CD4-positive, alpha-beta T cell (primary cell): ENCODE data around the gene PIAS1. TPM values are rescaled to one million over a fixed set of nuclear protein-coding genes. Genes with fewer than 3 reads are reported as not detected.
"Not testable (repeated sequence)": the region's sequence is repeated elsewhere in the genome, so short reads cannot be mapped to it uniquely, and the experiment has no call there.

Source experiments
- ATAC-seq: fragments of 200-7000 bp; cut with Tn5 transposase; one replicate; pipeline ENCODE4 v1.10.0; 2022; ENCODE audit warnings: mild to moderate bottlenecking; ENCODE audit not compliant: poor library complexity
- CTCF ChIA-PET: fragments of 350-600 bp; sonication (Branson Sonifier 250); formaldehyde crosslinking; loops from one replicate; lab custom pipeline; 2021; ENCODE audit warnings: antibody characterized with exemption, inconsistent platforms; lab: Charles Lee
- POLR2A ChIA-PET: fragments of 350-600 bp; sonication (Branson Sonifier 250); formaldehyde crosslinking; loops from one replicate; lab custom pipeline; 2021; ENCODE audit warnings: antibody characterized with exemption, inconsistent platforms; lab: Charles Lee
- DNase-seq, 14 experiments: peaks; one replicate each; pipeline ENCODE4 v3.0.0-alpha.2; 2013 to 2020; ENCODE audit warnings: mixed read lengths in 2 of 14
- H3K27ac ChIP-seq, 2 donors: one replicate each; pipeline versions ENCODE4 v1.5.1 to v1.7.0; 2013; ENCODE audit warnings: low read length in 2 of 2, low read depth in 1 of 2, mild to moderate bottlenecking in 1 of 2
- H3K27me3 ChIP-seq, 2 experiments: 1 replicate in 1 of 2; 2 replicates in 1 of 2; pipeline versions ENCODE4 v1.6.1 to v1.7.0; 2013; ENCODE audit warnings: low read length in 2 of 2, control low read depth in 1 of 2, mild to moderate bottlenecking in 1 of 2, moderate library complexity in 1 of 2; ENCODE audit not compliant: insufficient read depth in 2 of 2, control insufficient read depth in 1 of 2
- H3K36me3 ChIP-seq: one replicate; pipeline ENCODE4 v1.6.1; 2013; ENCODE audit warnings: low read length, control low read depth; ENCODE audit not compliant: insufficient read depth
- H3K4me1 ChIP-seq: one replicate; pipeline ENCODE4 v1.6.1; 2013; ENCODE audit warnings: low read length, control low read depth; ENCODE audit not compliant: insufficient read depth
- H3K4me3 ChIP-seq: one replicate; pipeline ENCODE4 v1.5.1; 2013; ENCODE audit warnings: mild to moderate bottlenecking, low read length, moderate library complexity
- H3K9me3 ChIP-seq, 2 experiments: 1 replicate in 1 of 2; 2 replicates in 1 of 2; pipeline versions ENCODE4 v1.6.1 to v1.7.0; 2013; ENCODE audit warnings: low read length in 2 of 2, mild to moderate bottlenecking in 2 of 2, control low read depth in 1 of 2, moderate library complexity in 1 of 2; ENCODE audit not compliant: control insufficient read depth in 1 of 2, insufficient read depth in 1 of 2
- H3K27ac Mint-ChIP-seq: one replicate; pipeline ENCODE4 v1.8.0; 2020; ENCODE audit warnings: mixed read lengths
- H3K27me3 Mint-ChIP-seq: one replicate; pipeline ENCODE4 v1.8.0; 2021; ENCODE audit warnings: mixed read lengths
- H3K36me3 Mint-ChIP-seq: one replicate; pipeline ENCODE4 v1.8.0; 2021; ENCODE audit warnings: low read depth, mixed read lengths
- H3K4me1 Mint-ChIP-seq: one replicate; pipeline ENCODE4 v1.8.0; 2021; ENCODE audit warnings: low read depth, mixed read lengths
- H3K4me3 Mint-ChIP-seq: one replicate; pipeline ENCODE4 v1.8.0; 2020; ENCODE audit warnings: mild to moderate bottlenecking, mixed read lengths
- H3K9me3 Mint-ChIP-seq: one replicate; pipeline ENCODE4 v1.8.0; 2020; ENCODE audit warnings: mixed read lengths
- intact Hi-C, 2 experiments: fragments of 100-400 bp; cut with DNase I in 1 of 2; cut with micrococcal nuclease in 1 of 2; formaldehyde crosslinking; loops; one replicate each; pipeline versions ENCODE4 v1.15.1 to v1.9.0; 2023 to 2025; cut with DNase I, micrococcal nuclease
- polyA plus RNA-seq, 2 donors: library from polyadenylated mRNA; unstranded; fragments of 120-200 nt; gene quantifications; one replicate each; pipeline ENCODE4 v1.2.1, GENCODE V29; 2013
- total RNA-seq, 174 experiments: library from RNA in 2 of 174; stranded (reverse) in 2 of 174; gene quantifications; one replicate each; pipeline ENCODE4 v1.2.3 and lab custom pipeline; 2021 to 2026
- TF ChIP-seq, protein P1 (sequence below): fragments of 200-600 bp; IDR thresholded peaks from one replicate; pipeline ENCODE4 v1.8.0; 2022; ENCODE audit warnings: antibody characterized with exemption, mild to moderate bottlenecking

PIAS1 gene
- 10 to 100 TPM; 73.1 to 74.8 TPM for total RNA-seq
- 33.7 TPM for polyA plus RNA-seq (2013, experiment 1 of 2)
- 46.1 TPM for polyA plus RNA-seq (2013, experiment 2 of 2)
- 29.7 to 173 (median 102) reads per million in 172 experiments for total RNA-seq (lab: John Stamatoyannopoulos, UW)

DNA sequence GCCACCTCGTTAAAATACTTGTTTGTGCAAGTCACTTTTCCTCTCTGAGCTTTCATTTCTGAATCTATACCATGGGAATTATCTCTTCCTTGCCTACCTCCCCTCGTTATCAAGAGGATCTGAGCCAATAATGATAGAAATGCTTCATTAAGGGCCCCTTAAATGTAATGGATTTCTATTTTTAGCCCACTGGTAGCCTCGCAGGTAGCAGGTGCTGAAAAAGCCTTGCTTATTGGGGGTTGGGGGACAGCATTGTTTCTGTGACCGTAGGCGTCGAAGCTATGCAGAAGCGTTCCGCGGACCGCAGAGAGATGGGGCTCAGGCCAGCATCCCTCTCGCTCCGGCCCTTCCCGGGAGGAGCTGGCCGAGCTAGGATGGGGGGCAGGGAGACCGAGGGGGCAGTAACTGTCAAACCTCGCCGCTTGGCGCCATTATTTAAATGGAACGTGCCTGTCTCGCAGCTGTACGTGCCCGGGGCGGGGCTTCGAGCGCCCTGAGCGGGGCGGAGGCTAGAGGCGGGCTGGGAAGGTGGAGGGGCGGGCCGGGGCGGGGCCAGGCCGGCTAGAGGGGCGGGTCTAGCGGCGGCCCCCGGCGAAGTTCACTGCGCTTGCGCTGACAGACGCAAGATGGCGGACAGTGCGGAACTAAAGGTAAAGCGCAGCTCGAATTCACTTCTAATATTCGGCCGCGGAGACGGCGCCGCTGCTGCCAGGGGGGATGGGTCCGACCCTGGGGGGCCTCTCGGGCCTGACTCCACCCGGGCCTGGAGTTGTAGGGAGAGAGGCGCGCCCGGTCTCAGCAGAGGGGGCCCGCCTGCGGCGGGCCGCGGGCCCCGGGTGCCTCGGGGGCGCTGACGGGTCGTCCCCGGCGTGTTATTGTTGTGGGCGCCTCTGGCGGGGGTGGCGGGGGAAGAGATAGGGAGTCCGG, at the start of gene PIAS1:
PIAS1 (plus strand) TSS at position 615 of the 927 bp plus-strand sequence; CDS start at position 627, 12 bp downstream.
- H3K27me3 Mint-ChIP-seq, result no peaks in the 10 kb centered on the region

DNA sequence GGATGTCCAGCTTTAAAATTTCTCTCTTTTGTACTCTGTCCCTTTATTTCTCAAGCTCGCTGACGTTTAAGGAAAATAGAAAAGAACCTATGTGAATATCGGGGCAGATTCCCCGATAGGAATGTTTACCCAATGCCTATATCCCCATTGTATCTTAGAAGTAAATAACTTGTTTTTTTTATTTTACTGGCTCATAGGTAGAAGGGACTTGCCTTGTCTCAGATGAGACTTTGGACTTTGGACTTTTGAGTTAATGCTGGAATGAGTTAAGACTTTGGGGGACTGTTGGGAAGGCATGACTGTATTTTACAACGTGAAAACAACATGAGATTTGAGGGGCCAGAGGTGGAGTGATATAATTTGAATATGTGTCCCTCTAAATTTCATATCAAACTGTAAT, 46.5 kb upstream of the PIAS1 start:
- POLR2A ChIA-PET, H3K36me3 ChIP-seq, DNase-seq, ATAC-seq, H3K27ac ChIP-seq, H3K27me3 ChIP-seq, CTCF ChIA-PET, H3K27ac Mint-ChIP-seq, H3K9me3 Mint-ChIP-seq, H3K4me1 ChIP-seq, H3K9me3 ChIP-seq, H3K4me3 ChIP-seq, intact Hi-C loops, H3K4me1 Mint-ChIP-seq, H3K4me3 Mint-ChIP-seq, H3K36me3 Mint-ChIP-seq: not testable (repeated sequence)
- peaks cover 19% of the 10 kb centered on the region for H3K27me3 Mint-ChIP-seq

More for the DNA sequence above, at the start of gene PIAS1:
- no peaks in the 10 kb centered on the region for H3K9me3 ChIP-seq
- H3K4me1 ChIP-seq, result peaks cover 16% of the 10 kb centered on the region
- H3K4me3 Mint-ChIP-seq, result peak within 1 kb of the TSS; percentile 98
- TF ChIP-seq, protein P1, sequence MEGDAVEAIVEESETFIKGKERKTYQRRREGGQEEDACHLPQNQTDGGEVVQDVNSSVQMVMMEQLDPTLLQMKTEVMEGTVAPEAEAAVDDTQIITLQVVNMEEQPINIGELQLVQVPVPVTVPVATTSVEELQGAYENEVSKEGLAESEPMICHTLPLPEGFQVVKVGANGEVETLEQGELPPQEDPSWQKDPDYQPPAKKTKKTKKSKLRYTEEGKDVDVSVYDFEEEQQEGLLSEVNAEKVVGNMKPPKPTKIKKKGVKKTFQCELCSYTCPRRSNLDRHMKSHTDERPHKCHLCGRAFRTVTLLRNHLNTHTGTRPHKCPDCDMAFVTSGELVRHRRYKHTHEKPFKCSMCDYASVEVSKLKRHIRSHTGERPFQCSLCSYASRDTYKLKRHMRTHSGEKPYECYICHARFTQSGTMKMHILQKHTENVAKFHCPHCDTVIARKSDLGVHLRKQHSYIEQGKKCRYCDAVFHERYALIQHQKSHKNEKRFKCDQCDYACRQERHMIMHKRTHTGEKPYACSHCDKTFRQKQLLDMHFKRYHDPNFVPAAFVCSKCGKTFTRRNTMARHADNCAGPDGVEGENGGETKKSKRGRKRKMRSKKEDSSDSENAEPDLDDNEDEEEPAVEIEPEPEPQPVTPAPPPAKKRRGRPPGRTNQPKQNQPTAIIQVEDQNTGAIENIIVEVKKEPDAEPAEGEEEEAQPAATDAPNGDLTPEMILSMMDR, result no peak
- intact Hi-C loops, result loop anchor here (1.0 to 10.0 kb wide), 5 partner anchors 103 to 799 kb away; partner anchors contain the start of genes FEM1B (in 2 of the 2), AAGAB (in 1 of the 2), C15orf61 (in 1 of the 2) and CLN6 (in 1 of the 2)
- H3K4me1 Mint-ChIP-seq, result peaks cover 39% of the 10 kb centered on the region
- H3K9me3 Mint-ChIP-seq, result no peaks in the 10 kb centered on the region
- POLR2A ChIA-PET, result interaction anchor here (0.5 to 4.0 kb wide), 21 partner anchors 10 to 1355 kb away, joined by 3 to 32 read pairs (median 3); partner anchors contain the start of genes CLN6, FEM1B and MAP2K5
- peak within 1 kb of the TSS; percentile 94 for H3K4me3 ChIP-seq
- H3K36me3 Mint-ChIP-seq, result peaks cover 16% of the 10 kb centered on the region
- H3K27ac ChIP-seq, result peak within 1 kb of the TSS; percentile 56 to 92
- H3K27me3 ChIP-seq, result no peaks in the 10 kb centered on the region
- peak within 1 kb of the TSS; percentile 86 for H3K27ac Mint-ChIP-seq
- peak; percentile 90 for ATAC-seq
- H3K36me3 ChIP-seq, result no peaks in the 10 kb centered on the region
- peak; percentile 87 to 97 (median 93) for DNase-seq
- CTCF ChIA-PET, result interaction anchor here (1.6 kb wide), 1 partner anchor 20 kb away, joined by 3 read pairs; no protein-coding TSS in a partner anchor

DNA sequence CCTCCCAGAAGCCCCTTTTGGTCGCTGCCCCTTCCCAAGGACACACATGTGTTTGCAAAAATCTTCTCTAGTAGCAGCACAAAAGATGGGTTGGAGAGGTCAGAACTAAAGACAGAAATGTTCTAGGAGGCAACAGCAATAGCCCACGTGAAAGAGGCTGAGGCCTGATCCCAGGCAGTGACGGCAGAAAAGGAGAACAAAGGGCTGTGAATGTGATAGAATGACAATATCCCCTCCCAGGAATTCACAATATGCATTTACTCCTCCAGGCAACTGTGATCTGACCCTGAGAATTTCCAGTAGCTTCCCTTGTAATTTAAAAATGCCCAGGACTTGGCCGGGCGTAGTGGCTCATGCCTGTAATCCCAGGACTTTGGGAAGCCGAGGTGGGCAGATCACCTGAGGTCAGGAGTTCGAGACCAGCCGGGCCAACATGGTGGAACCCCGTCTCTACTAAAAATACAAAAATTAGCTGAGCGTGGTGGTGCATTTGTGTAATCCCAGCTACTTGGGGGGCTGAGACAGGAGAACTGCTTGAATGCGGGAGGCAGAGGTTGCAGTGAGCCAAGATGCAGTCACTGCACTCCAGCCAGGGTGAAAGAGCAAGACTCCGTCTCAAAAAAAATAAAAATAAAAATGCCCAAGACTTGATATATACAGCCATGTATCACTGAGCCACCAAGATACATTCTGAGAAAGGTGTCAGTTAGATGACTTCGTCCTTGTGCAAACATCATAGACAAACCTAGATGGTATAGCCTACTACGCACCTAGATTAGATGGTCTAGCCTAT, 43.6 kb upstream of the PIAS1 start:
- POLR2A ChIA-PET, result no interaction called here
- no peak for ATAC-seq
- Mint-ChIP-seq H3K4me1 (no peaks in the 10 kb centered on the region), H3K9me3 (peaks cover 6% of the 10 kb centered on the region), H3K27me3 (peaks cover 30% of the 10 kb centered on the region), H3K4me3 (no peak overlapping the region), H3K36me3 (no peaks in the 10 kb centered on the region), H3K27ac (no peak overlapping the region)
- Histone ChIP-seq H3K36me3 (no peaks in the 10 kb centered on the region), H3K4me3 (no peak overlapping the region), H3K27me3 (peaks cover 0 to 2% of the 10 kb centered on the region in 2 experiments), H3K9me3 (peaks cover 0 to 3% of the 10 kb centered on the region in 2 experiments), H3K4me1 (no peaks in the 10 kb centered on the region), H3K27ac (no peak overlapping the region)
- CTCF ChIA-PET, result no interaction called here
- intact Hi-C loops, result no loop called here
- no peak for DNase-seq
- TF ChIP-seq, protein P1, result no peak
